ENCODE results near the gene MYO1G.
A peak's percentile ranks its signal among the peaks of the same experiment; 100 is the strongest.

Gene MYO1G

DNA sequence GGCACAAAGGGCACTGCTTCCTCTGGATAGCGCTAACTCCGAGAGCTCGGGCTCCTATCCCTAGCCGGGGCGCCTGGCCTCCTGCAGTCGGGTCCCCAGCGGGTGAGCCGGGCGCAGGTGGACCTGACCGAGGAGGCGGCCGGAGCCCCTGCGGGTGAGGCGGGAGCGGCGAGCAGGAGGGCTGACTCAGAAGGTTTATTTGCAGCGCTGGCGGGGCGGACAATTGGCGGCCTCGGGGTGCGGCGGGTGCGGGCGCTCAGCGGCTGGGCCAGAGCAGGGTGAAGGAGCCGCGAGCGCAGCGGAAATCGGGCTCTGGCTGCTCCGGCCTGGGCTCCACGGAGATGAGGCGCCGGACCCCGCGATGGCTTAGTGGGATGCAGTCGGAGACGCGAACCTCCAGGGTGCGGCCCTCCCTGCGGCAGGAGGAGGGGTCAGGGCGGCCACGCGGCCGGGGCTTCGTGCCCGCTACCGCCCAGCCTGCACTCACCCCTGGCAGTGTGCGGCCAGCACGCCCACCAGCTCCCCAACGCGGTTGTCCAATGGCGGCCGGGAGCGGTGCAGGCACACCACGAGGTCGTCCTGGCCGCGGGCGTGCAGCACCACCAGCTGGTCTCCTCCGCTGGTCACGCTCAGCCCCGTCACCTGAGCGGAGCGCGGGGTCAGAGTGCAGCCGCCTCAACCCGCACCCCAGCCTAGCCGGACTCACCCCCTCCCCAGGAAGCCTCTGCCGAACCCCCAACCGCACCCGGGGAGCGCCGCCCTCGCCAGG lies 16.1 kb downstream of the MYO1G start:
- peak; percentile 7 to 34 for DNase-seq (ENCODE audit: low read depth in 2 of 2)
- H3K4me3 ChIP-seq (replicated peaks in 1 of 2; ENCODE audit: low read depth in 2 of 2, low read length in 2 of 2) = peak overlapping the region; percentile 28 to 50
- TF ChIP-seq, protein P1, sequence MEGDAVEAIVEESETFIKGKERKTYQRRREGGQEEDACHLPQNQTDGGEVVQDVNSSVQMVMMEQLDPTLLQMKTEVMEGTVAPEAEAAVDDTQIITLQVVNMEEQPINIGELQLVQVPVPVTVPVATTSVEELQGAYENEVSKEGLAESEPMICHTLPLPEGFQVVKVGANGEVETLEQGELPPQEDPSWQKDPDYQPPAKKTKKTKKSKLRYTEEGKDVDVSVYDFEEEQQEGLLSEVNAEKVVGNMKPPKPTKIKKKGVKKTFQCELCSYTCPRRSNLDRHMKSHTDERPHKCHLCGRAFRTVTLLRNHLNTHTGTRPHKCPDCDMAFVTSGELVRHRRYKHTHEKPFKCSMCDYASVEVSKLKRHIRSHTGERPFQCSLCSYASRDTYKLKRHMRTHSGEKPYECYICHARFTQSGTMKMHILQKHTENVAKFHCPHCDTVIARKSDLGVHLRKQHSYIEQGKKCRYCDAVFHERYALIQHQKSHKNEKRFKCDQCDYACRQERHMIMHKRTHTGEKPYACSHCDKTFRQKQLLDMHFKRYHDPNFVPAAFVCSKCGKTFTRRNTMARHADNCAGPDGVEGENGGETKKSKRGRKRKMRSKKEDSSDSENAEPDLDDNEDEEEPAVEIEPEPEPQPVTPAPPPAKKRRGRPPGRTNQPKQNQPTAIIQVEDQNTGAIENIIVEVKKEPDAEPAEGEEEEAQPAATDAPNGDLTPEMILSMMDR (IDR thresholded peaks at IDR 0.05; ENCODE audit: low read depth, low read length) = no peak

DNA sequence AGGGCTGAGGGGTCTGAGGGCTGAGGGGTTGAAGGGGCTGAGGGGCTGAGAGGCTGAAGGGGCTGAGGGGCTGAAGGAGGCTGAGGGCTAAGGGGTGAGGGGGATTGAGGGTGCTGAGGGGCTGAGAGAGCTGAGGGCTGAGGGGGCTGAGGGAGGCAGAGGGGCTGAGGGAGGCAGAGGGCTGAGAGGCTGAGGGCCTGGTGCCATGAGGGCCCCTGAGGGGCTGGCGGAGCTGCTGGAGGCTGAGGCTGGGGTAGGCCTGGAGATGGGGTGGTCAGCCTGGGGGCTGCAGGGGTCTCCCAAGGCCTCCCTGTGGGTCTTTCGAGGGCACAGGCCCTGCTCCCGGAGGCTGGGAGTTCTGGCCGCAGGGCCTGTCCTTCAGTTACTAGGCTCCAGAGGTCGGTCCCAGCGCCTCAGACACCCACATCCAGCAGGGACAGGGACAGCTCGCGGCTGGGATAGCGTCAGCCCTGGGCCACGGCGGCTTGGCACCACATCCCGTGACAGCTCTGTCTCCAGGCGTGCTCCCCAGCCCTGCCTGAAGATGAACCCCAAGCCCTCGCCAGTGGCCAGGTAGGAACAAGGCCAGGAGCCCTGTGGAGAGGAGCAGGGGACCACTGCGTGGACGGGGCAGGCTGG lies 16.9 kb downstream of the MYO1G start:
- DNase-seq (ENCODE audit: low read depth in 2 of 2) = no peak
- no peak overlapping the region for H3K4me3 ChIP-seq (replicated peaks in 1 of 2; ENCODE audit: low read depth in 2 of 2, low read length in 2 of 2)
- TF ChIP-seq, protein P1 (IDR thresholded peaks at IDR 0.05; ENCODE audit: low read depth, low read length) = no peak

DNA sequence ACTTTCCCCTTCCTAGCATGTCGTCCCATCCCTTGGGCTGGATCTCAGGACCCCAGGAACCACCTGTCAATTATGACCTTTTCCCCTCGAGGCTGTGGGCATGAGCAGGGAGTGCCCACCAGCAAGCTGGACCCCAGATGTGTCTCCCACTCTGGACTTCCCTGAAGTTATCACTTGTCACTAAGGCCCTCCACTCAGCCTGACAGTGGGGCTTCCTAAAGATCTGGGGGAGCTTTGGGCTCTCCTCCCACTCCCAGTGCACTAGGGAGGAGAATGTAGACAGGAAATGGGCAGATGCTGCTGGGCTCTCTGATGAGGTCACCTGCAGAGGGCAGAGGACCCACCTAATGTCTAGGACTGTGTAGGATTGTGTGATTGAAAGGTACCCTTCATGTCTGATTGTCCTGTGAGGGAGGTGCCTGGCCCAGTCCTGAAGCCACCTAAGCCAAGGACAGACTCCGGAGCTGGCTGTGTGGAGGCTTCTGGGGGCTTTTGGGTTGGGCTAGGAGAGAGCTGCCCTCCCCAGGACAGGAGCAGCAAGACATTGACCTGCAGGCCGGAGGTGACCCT lies 18.7 kb downstream of the MYO1G start:
- no peak for DNase-seq (ENCODE audit: low read depth in 2 of 2)
- no peak overlapping the region for H3K4me3 ChIP-seq (replicated peaks in 1 of 2; ENCODE audit: low read depth in 2 of 2, low read length in 2 of 2)
- TF ChIP-seq, protein P1 (IDR thresholded peaks at IDR 0.05; ENCODE audit: low read depth, low read length) = no peak

DNA sequence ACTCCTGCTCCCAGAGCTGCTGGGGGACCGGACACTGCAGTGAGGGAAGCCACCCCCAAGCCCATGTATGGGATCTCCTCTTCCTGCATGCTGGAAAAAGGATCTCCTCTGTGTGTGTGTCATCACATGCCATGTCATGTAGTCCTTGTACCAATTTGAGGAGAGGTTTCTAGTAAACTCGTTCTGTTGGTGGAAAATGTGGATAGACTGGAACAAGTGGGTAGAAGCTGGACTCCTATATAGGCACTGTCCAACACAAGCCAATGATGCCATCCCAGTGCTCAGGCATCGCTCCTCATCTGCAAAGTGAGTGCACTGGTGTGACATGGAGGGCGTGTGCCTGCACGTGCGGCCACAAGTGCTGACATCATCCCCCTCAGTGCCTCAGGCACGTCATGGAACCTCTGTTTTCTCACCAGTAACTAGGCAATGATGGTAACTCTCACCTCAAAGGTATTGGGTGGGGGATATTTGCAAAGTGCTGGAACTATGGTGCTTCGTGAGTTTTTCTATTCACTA lies 19.3 kb downstream of the MYO1G start:
- TF ChIP-seq, protein P1 (IDR thresholded peaks at IDR 0.05; ENCODE audit: low read depth, low read length) = no peak
- H3K4me3 ChIP-seq (replicated peaks in 1 of 2; ENCODE audit: low read depth in 2 of 2, low read length in 2 of 2) = no peak overlapping the region
- no peak for DNase-seq (ENCODE audit: low read depth in 2 of 2)

DNA sequence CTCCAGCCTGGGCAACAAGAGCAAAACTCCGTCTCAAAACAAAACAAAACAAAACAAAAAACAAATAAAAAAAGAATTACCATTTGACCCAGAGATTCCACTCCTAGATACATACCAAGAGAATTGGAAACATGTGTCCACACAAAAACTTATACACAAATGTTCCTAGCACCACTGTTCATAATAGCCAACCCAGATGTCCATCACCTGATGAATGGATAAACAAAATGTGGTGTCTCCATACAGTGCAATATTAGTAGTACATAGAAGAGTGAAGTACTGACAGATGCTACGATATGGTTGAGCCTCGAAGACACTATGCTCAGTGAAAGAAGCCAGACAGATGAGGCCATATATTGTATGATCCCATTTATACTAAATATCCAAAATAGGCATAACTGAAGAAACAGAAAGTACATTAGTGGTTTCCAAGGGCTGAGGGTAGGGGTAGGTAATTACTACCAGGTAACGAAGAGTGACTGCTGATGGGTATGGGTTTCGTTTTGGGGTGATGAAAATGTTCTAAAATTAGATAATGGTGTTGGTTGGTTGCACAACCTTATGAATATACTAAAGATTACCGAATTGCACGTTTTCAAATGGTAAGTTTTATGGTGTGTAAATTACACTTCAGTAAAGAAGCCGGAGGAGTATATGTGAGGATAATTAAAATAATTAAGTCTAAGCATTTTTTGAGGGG lies 20.0 kb downstream of the MYO1G start:
- H3K4me3 ChIP-seq (replicated peaks in 1 of 2; ENCODE audit: low read depth in 2 of 2, low read length in 2 of 2) = no peak overlapping the region
- no peak for DNase-seq (ENCODE audit: low read depth in 2 of 2)
- TF ChIP-seq, protein P1 (IDR thresholded peaks at IDR 0.05; ENCODE audit: low read depth, low read length) = no peak

DNA sequence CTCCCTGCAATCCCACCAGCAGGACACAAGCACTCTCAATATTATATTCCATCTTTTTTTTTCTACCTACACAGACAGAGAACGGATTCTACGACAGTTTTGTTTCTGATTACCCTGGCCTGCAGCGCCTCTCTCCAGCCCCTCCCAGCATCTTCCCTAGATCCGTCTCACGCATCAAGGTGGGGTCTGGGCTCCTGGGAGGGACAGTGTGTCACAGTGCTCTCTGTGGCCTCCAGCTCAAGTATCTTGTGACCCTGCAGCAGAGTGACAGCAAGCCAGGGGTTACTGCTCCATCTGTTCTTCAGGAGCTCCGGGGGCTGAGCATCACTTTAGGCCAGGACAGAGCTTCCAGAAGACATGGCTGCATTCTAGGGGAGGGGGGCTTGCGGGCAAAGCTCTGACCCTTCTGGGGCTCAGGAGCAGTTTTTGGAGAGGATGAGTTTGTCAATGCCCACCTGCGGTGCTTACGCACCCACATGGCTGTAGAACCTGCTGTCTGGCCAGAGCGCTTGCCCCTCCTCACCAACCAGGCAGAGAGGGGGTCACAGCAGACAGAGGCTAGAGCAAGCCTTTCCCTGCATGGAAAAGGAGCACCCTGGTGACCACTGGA lies 22.6 kb downstream of the MYO1G start:
- TF ChIP-seq, protein P1 (IDR thresholded peaks at IDR 0.05; ENCODE audit: low read depth, low read length) = no peak
- DNase-seq (ENCODE audit: low read depth in 2 of 2) = no peak
- no peak overlapping the region for H3K4me3 ChIP-seq (replicated peaks in 1 of 2; ENCODE audit: low read depth in 2 of 2, low read length in 2 of 2)
